Head of caudate nucleus (tissue), 42 donors: ENCODE results near the gene RHOA.
"Not testable (repeated sequence)": the region's sequence is repeated elsewhere in the genome, so short reads cannot be mapped to it uniquely, and the experiment has no call there.

Experiments used
- DNase-seq, 42 donors: peaks; one replicate each; pipeline versions ENCODE4 v3.0.0 to v3.0.0-alpha.2; 2020 to 2021; ENCODE audit warnings: mixed read lengths in 7 of 42
- intact Hi-C: fragments of 100-400 bp; cut with DNase I; formaldehyde crosslinking; loops from one replicate; pipeline ENCODE4 v1.15.0; 2022

The RHOA gene

GRCh38 chr3:49385617-49386016 is 26.2 kb downstream of the RHOA start:
- DNase-seq: no peak
- intact Hi-C loops: no loop called here

- intact Hi-C loops: no loop called here
- no peak for DNase-seq
These were observed 28.4 kb downstream of the RHOA start for GRCh38 chr3:49383387-49383786.

GRCh38 chr3:49378249-49378895 is 33.4 kb downstream of the RHOA start:
- intact Hi-C loops: no loop called here
- DNase-seq: no peak

- no peak for DNase-seq
- intact Hi-C loops: no loop called here
These were observed 34.3 kb downstream of the RHOA start for GRCh38 chr3:49377483-49377882.

GRCh38 chr3:49371946-49372345 is 39.8 kb downstream of the RHOA start:
- DNase-seq: no peak
- intact Hi-C loops: no loop called here

GRCh38 chr3:49370585-49371290 is 41.0 kb downstream of the RHOA start:
- no peak for DNase-seq
- intact Hi-C loops: no loop called here

- no peak for DNase-seq
- intact Hi-C loops: no loop called here
These were observed 49.2 kb downstream of the RHOA start for GRCh38 chr3:49362561-49362960.

GRCh38 chr3:49359623-49360022 is 52.2 kb downstream of the RHOA start:
- no peak for DNase-seq
- intact Hi-C loops: loop anchor here (10.0 kb wide), 1 partner anchor 255 kb away; the partner anchor contains the start of gene QARS1

GRCh38 chr3:49358884-49359225 is 52.9 kb downstream of the RHOA start:
- no peak for DNase-seq

GRCh38 chr3:49358217-49358883 is 53.4 kb downstream of the RHOA start, which contains the start of gene GPX1:
GPX1 (minus strand) TSS chr3:49358353; CDS start chr3:49358278, 75 bp downstream.
- intact Hi-C loops: loop anchor here (10.0 kb wide), 1 partner anchor 254 kb away; the partner anchor contains the start of gene QARS1
- DNase-seq: peak; percentile 86 to 96 (median 92)

More at GRCh38 chr3:49358884-49359225, 52.9 kb downstream of the RHOA start:
- intact Hi-C loops: loop anchor here (10.0 kb wide), 1 partner anchor 254 kb away; the partner anchor contains the start of gene QARS1

GRCh38 chr3:49357443-49358216 is 54.1 kb downstream of the RHOA start:
- intact Hi-C loops: loop anchor here (10.0 kb wide), 1 partner anchor 253 kb away; the partner anchor contains the start of gene QARS1
- peak in 26 of 42 donors; percentile 16 to 63 (median 32) for DNase-seq

GRCh38 chr3:49357095-49357442 is 54.7 kb downstream of the RHOA start:
- DNase-seq: not testable (repeated sequence)
- intact Hi-C loops: loop anchor here (10.0 kb wide), 1 partner anchor 252 kb away; the partner anchor contains the start of gene QARS1

GRCh38 chr3:49352890-49353421 is 58.8 kb downstream of the RHOA start:
- intact Hi-C loops: loop anchor here (10.0 kb wide), 1 partner anchor 248 kb away; the partner anchor contains the start of gene QARS1
- DNase-seq: no peak

GRCh38 chr3:49352281-49352680 is 59.5 kb downstream of the RHOA start:
- DNase-seq: no peak
- intact Hi-C loops: loop anchor here (10.0 kb wide), 1 partner anchor 247 kb away; the partner anchor contains the start of gene QARS1

GRCh38 chr3:49351521-49352011 is 60.2 kb downstream of the RHOA start:
- intact Hi-C loops: loop anchor here (10.0 kb wide), 1 partner anchor 247 kb away; the partner anchor contains the start of gene QARS1
- peak in 1 of 42 donors; percentile 11 for DNase-seq

GRCh38 chr3:49349348-49350114 is 62.2 kb downstream of the RHOA start:
- intact Hi-C loops: loop anchor here (10.0 kb wide), 2 partner anchors 65 to 245 kb away; partner anchors contain the start of genes QARS1, RHOA and TCTA
- no peak for DNase-seq

- intact Hi-C loops: loop anchor here (10.0 kb wide), 1 partner anchor 66 kb away; the partner anchor contains the start of genes RHOA and TCTA
- not testable (repeated sequence) for DNase-seq
These were observed 63.4 kb downstream of the RHOA start for GRCh38 chr3:49348361-49348760.
